UCSD-AML1 (cell line): ENCODE measurements around the gene SPAG16.
"Not testable (repeated sequence)": the region's sequence is repeated elsewhere in the genome, so short reads cannot be mapped to it uniquely, and the experiment has no call there.

ENCODE experiments used
- DNase-seq: peaks from one replicate; lab custom pipeline; 2025; ENCODE audit not compliant: unreplicated experiment; lab: John Stamatoyannopoulos, UW

Gene SPAG16

GRCh38 chr2:214062279-214062678, 778.0 kb downstream of the SPAG16 start:
- DNase-seq, result not testable (repeated sequence)

DNA sequence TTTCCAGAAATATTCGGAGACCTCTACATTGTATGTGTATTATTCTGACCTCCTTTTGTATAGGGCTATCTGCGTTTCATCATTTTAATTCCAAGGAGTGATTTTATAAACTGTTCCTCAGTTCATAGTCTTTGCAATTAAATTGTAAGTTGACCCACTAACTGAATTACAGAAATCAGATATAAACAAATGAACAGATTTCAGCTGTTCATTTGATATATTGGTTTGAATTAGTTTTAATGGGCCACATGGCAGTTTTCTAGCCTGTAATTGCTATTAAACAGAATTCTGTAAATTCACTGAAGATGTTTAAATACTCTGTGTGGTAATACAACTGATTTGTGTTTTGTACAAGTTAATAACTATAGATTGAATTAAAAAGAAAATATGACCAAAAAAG, 780.2 kb downstream of the SPAG16 start:
- no peak for DNase-seq

- DNase-seq, result no peak
Measured at GRCh38 chr2:214066862-214067261, 782.6 kb downstream of the SPAG16 start.

- no peak for DNase-seq
Measured at GRCh38 chr2:214069254-214069653, 785.0 kb downstream of the SPAG16 start.

GRCh38 chr2:214075456-214075855, 791.2 kb downstream of the SPAG16 start:
- DNase-seq, result no peak

DNA sequence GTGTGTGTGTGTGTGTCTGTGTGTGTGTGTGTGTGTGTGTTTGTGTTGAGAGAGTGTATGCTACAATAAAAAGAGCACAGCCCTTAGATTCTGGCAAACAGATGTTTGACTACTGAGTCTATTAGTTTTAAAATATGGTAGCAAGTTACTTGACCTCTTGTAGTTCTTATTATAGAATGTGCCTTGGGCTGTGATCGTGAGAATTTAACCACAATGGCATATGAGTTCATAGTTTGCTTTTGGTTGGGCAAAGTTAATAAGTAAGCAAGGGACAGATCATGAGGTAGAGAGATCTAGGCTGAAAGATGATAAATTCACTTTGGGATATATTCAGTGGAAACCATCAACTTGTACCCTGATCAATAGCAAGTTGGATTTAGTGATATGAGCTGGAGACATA, 792.3 kb downstream of the SPAG16 start:
- DNase-seq, result no peak

GRCh38 chr2:214077727-214078126, 793.5 kb downstream of the SPAG16 start:
- no peak for DNase-seq

DNA sequence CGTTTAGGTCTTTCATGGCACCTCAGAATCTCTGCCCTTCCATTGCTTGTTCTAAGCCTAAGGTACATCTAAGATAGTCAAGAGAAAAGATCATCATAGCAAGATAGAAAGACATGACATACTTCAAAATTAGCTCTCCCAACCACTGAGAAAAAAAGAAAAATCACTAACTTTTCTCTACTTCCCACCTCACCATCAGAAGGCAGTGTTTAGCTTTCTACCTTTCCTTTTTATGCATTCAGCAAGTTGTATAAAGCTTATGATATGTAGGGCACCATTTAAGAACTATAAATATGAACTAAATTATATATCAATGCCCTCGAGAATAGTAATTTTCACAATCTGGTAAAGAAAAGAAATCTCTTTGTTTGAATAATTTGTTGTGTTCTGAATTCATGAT, 794.8 kb downstream of the SPAG16 start:
- no peak for DNase-seq

DNA sequence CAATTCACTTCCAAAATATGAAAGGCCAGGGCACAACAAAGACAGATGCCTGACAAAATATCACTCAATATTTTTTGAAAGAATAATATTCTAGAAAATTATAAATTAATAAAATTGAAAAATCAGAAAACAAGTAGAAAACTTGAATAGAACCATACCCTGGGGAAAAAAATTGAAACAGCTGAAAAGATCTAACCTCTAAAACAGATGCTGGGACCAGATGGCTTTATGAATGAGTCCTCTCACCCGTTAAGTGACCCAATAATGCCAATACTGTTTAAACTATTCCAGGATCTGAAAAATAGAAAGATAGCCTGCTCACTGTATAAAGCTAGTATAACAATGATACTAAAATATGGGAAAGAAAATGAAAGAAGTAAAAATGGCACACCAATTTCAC, 804.3 kb downstream of the SPAG16 start:
- no peak for DNase-seq

DNA sequence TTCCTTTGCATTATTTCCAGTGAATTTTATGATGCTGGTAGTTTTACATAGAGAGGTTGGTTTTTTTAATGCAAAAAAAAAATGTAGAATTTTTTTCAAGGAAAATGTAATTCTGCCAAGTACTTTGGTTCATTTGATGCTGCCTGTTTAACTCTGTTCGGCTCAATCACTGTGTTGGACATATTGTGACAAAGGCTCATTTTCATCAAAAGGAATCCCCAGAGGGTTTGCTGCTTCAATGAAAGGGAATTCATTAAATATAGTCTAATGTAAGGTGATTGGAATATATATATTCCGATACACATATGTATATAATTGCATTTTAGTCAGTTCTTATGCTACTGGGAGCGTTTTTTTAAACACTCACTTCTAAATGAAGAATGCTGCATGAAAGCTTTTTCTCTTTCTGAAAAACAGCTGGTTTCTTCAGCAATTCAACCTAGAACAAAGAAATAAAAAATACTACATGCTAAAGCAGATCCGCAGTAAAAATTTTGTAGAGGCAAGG, 812.0 kb downstream of the SPAG16 start:
- DNase-seq, result no peak

GRCh38 chr2:214098811-214099210, 814.5 kb downstream of the SPAG16 start:
- DNase-seq, result no peak

DNA sequence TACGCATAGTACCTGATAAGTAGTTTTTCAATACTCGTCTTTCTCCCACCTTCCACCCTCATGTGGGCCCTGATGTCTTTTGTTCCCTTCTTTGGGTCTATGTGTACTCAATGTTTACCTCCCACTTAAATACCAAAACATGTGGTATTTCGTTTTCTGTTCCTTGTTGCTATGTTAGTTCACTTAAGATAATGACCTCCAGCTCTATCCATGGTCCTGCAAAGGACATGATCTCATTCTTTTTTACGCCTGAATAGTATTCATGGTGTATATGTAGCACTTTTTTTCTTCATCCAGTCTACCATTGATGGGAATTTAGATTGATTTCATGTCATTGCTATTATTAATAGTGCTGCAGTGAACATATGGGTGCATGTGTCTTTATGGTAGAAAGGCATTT, 816.2 kb downstream of the SPAG16 start:
- no peak for DNase-seq

DNA sequence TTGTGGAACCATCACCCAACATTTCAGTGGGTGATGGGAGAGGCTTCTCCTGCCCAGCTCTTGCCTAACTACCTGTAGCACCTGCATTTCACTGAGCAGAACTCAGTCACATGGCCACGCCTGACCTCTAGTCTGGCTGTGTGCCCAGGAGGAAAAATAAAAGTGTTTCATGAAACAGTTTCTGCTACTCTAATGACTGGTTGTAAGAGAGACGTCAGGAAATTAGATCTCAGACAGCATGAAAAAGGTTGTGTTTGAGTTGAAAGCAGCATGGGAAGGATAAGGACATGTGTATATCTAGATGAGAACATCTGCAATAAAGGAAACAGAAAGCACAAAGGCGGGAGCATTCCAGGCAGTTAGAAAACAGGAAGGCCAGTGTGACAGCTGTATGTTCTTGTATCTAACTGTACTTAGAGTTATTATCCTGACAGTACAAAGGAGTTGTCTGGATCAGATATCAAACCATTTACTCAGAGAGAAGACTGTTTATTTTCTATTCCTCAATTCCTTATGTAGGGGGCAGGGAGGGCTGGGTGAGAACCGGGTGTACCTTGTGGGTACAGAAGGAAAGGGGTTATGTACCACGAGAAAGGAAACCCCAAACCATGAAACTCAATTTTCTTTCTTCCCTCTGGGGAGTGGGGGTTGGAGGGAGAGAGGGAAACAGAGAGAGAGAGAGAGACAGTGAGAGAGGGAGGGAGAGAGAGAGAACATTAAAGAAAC, 819.2 kb downstream of the SPAG16 start:
- DNase-seq, result no peak

GRCh38 chr2:214104219-214104618, 820.0 kb downstream of the SPAG16 start:
- no peak for DNase-seq

GRCh38 chr2:214104967-214105366, 820.7 kb downstream of the SPAG16 start:
- DNase-seq, result no peak

- no peak for DNase-seq
Measured at GRCh38 chr2:214107726-214108125, 823.5 kb downstream of the SPAG16 start.

DNA sequence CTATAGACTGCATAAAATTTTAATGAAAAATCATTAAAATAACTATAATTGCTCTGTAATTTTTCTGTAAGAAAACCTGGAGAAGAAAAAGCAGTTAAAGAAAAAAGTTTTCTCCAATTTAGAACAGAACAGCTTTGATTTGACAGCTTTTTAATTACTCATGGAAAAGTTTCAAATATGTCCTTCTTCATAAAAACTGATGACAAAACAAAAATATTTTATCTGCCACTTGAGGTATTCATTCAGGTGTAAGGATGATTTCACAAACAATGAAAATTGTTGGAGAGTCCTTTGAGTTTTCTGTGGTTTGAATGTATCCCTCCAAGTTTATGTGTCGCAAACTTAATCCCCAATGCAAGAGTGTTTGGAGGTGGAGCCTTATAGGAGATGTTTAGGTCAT, 824.3 kb downstream of the SPAG16 start:
- no peak for DNase-seq

DNA sequence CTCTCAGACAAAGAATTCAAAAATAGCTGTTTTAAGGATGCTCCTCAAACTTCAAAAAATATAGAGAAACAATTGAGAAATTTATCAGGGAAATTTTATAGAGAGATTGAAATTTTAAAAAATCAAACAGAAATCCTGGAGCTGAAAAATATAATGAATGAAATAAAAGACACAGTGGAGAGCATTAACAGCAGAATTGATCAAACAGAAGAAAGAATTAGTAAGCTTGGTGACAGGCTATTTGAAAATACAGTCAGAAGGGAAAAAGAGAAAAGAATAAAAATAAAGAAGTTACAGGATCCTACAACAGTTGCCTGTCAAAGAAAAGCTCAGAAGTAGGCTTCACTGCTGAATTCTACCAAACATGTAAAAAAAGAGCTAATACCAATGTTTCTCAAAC, 832.8 kb downstream of the SPAG16 start:
- DNase-seq, result no peak

DNA sequence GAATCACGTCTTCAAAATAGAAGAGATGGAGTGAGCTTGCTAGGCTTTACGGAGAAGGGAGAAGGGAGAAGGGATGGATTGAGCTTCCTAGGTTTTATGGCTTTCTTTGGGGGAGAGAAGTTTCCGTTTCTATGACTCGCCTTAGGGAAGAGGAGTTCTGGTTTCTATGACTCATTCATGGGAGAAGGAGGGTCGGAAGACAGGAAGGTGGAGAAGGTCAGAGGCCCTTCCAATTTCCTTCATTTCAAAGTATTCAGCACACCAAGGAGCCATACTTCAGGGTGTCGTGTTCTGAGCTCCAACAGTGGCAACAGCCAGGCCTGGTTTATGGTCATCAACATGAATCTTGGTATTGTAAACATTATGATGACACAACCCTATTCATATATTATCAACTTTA, 841.9 kb downstream of the SPAG16 start:
- no peak for DNase-seq

DNA sequence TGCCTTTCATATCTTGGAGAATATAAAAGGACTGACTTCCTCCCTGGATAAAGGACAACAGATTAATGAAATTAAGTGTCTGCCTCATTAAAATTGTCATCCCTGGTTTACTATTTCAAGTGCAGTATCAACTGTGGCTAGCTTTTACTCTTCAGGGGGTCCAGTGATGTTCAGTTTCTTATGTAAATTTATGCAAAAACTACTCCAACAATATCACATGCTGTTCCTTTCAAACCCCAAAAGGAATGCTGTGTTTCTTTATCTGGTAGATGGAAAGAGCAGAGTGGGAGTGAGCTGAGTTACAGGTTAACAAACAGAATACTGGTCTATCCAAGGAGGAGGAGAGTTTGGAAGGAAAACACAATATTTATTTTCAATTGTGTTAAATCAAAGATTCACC, 842.9 kb downstream of the SPAG16 start:
- no peak for DNase-seq

- no peak for DNase-seq
Measured at GRCh38 chr2:214127571-214127970, 843.3 kb downstream of the SPAG16 start.

- no peak for DNase-seq
Measured at GRCh38 chr2:214128040-214128439, 843.8 kb downstream of the SPAG16 start.

DNA sequence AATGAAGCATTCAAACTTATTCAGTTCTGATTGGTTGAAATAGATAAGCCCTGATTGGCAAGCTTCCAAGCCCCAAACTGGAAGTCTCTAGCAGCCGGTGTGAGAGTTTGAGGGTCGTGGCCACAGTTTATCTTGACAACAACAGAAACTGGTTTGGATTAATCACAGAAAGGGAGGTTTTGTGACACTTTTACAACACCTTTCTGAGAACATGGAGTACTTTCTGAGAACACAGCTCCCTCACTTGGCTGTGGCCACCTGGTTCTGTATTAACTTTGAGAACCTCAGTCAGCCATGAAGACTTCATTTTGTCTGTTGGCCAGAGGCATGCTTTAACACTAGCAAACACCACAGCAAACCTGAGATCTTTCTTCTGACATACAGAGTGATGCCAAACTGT, 845.9 kb downstream of the SPAG16 start:
- no peak for DNase-seq
